ENCODE measurements around the gene SELPLG. TPM values are rescaled to one million over a fixed set of nuclear protein-coding genes. Genes with fewer than 3 reads are reported as not detected.
A peak's percentile ranks its signal among the peaks of the same experiment; 100 is the strongest.

Gene SELPLG
- total RNA-seq, 1 donor from 2014 or later = not detected

GRCh38 chr12:108586306-108586705, 47.4 kb downstream of the SELPLG start:
- H3K4me3 Mint-ChIP-seq (ENCODE audit: low read depth) = no peak overlapping the region
- no peak for DNase-seq (ENCODE audit: low spot score, unreplicated experiment)
- no peak for TF ChIP-seq CTCF (IDR thresholded peaks at IDR 0.05; ENCODE audit: unreplicated experiment)
- H3K4me1 Mint-ChIP-seq (ENCODE audit: low read depth) = peaks cover 1% of the 10 kb centered on the region
- H3K27ac Mint-ChIP-seq = no peak overlapping the region
- no peaks in the 10 kb centered on the region for H3K36me3 Mint-ChIP-seq (ENCODE audit: insufficient read depth)
- peaks cover 4% of the 10 kb centered on the region for H3K27me3 Mint-ChIP-seq
- no peaks in the 10 kb centered on the region for H3K9me3 Mint-ChIP-seq (ENCODE audit: low read depth)

GRCh38 chr12:108585864-108586263, 47.8 kb downstream of the SELPLG start:
- peaks cover 4% of the 10 kb centered on the region for H3K27me3 Mint-ChIP-seq
- DNase-seq (ENCODE audit: low spot score, unreplicated experiment) = no peak
- peaks cover 1% of the 10 kb centered on the region for H3K4me1 Mint-ChIP-seq (ENCODE audit: low read depth)
- no peak overlapping the region for H3K4me3 Mint-ChIP-seq (ENCODE audit: low read depth)
- H3K36me3 Mint-ChIP-seq (ENCODE audit: insufficient read depth) = no peaks in the 10 kb centered on the region
- no peaks in the 10 kb centered on the region for H3K9me3 Mint-ChIP-seq (ENCODE audit: low read depth)
- TF ChIP-seq CTCF (IDR thresholded peaks at IDR 0.05; ENCODE audit: unreplicated experiment) = no peak
- no peak overlapping the region for H3K27ac Mint-ChIP-seq

DNA sequence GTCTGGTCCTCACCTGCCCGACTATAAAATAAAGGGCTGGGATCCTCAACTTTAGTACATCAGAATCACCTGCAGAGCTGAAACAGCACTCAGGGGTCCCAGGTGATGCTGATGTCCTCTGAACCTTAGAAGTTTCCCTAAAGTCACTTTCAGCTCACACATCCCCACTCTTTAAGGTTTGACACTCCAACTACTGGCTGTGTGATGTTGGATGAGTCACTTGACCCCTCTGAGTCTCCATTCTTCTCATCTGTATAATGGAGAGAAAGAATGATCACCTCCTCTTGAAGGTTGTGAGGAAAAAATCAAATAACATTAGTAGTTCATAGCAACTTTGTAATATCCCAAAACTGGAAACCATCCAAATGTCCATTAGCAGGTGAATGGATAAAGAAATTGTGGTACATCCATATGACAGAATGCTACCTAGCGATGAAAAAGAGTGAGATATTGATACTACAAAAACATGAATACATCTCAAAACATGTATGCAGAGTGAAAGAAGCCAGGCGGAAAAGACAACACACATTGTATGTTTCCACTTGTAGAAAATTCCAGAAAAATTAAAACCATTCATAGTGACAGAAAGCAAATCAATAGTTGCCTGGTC, 49.1 kb downstream of the SELPLG start:
- Mint-ChIP-seq H3K4me1 (ENCODE audit: low read depth) (peaks cover 5% of the 10 kb centered on the region), H3K27me3 (peaks cover 4% of the 10 kb centered on the region), H3K36me3 (ENCODE audit: insufficient read depth) (no peaks in the 10 kb centered on the region), H3K9me3 (ENCODE audit: low read depth) (no peaks in the 10 kb centered on the region), H3K4me3 (ENCODE audit: low read depth) (no peak overlapping the region), H3K27ac (no peak overlapping the region)
- no peak for TF ChIP-seq CTCF (IDR thresholded peaks at IDR 0.05; ENCODE audit: unreplicated experiment)
- no peak for DNase-seq (ENCODE audit: low spot score, unreplicated experiment)

DNA sequence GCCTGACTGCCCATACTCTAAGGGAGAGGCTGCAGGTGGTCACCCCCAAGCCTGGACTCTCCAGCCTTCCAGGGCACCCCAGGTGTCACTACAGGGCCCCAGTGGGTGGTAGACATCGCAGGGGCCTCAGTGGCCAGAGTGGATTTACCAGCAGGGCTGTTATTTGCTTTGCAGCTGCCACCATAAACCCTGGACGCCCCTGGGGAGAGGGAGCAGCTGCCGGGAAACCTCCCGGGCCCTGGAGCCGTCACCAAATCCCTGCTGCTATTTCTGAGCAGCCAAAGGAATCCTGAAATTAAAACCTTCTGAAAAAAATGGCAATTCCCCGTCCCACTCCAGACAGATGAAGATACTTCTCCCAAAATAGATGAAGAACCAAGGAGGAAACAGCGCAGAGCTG, 49.7 kb downstream of the SELPLG start:
- Mint-ChIP-seq H3K4me1 (ENCODE audit: low read depth) (peaks cover 5% of the 10 kb centered on the region), H3K27me3 (peaks cover 4% of the 10 kb centered on the region), H3K9me3 (ENCODE audit: low read depth) (no peaks in the 10 kb centered on the region), H3K4me3 (ENCODE audit: low read depth) (no peak overlapping the region), H3K36me3 (ENCODE audit: insufficient read depth) (no peaks in the 10 kb centered on the region), H3K27ac (peak overlapping the region; percentile 28)
- TF ChIP-seq CTCF (IDR thresholded peaks at IDR 0.05; ENCODE audit: unreplicated experiment) = no peak
- no peak for DNase-seq (ENCODE audit: low spot score, unreplicated experiment)

- H3K4me3 Mint-ChIP-seq (ENCODE audit: low read depth) = no peak overlapping the region
- no peak for TF ChIP-seq CTCF (IDR thresholded peaks at IDR 0.05; ENCODE audit: unreplicated experiment)
- no peaks in the 10 kb centered on the region for H3K9me3 Mint-ChIP-seq (ENCODE audit: low read depth)
- DNase-seq (ENCODE audit: low spot score, unreplicated experiment) = no peak
- peaks cover 4% of the 10 kb centered on the region for H3K27me3 Mint-ChIP-seq
- peaks cover 3% of the 10 kb centered on the region for H3K4me1 Mint-ChIP-seq (ENCODE audit: low read depth)
- H3K36me3 Mint-ChIP-seq (ENCODE audit: insufficient read depth) = no peaks in the 10 kb centered on the region
- no peak overlapping the region for H3K27ac Mint-ChIP-seq
Measured at GRCh38 chr12:108582978-108583770, 50.5 kb downstream of the SELPLG start.
